Daoy (cell line): ENCODE data around the gene TRPM2. TPM values are rescaled to one million over a fixed set of nuclear protein-coding genes. Genes with fewer than 3 reads are reported as not detected.
"Not testable (repeated sequence)": the region's sequence is repeated elsewhere in the genome, so short reads cannot be mapped to it uniquely, and the experiment has no call there.

Experiments
- DNase-seq: peaks from one replicate; pipeline ENCODE4 v3.0.0-alpha.2; 2015; ENCODE audit warnings: low read depth
- total RNA-seq: library from RNA; depleted of rRNA; stranded (reverse); fragments of >200 nt; shearing (Covaris generic); gene quantifications from 2 replicates; pipeline ENCODE4 v1.2.3, GENCODE V29; 2014

TRPM2 gene
- total RNA-seq, 1 experiment from 2014 or later, result 4.4 TPM

DNA sequence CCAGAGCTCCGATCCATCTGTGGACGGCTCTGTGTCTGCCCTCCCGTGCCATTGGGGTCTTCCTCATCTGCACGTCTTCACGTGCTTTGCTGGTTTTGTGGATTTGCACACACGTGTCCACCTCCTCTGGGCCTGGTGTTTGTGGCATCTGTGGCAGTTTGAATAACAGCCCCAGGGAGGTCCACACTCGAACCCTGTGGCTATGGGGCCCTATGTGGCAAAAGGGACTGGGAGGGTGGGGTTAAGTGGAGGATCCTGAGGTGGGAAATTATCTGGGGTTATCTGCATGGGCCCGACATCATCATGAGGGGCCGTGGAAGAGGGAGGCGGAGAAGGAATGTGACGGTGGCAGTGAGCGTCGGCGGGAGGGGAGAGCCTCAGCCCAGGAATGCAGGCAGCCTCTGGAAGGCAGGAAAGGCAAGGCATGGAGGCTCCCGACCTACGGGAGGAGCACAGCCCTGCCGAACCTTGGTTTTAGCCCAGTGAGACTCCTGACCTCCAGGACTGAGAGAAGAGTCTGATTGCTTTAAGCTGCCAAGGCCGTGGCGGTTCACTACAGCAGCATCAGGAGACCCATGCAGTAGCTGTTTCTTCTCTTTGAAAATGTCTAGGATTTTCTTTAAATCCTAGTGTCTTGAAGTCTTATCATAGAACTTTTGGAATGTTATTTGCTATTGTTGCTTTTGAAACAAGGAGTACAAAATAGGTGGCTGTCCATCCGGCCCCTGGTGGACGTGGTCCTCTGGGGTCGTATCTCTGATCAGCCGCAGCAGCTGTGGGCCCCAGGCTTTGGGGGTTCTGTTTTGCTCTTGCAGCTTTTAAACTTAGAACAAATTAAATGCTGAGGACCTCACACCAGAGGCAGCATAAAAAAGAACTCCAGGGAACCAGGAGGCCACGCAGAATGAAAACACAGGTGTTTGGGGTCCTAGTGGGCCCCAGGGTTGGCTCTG is 61.9 kb downstream of the TRPM2 start:
- DNase-seq, result no peak

DNA sequence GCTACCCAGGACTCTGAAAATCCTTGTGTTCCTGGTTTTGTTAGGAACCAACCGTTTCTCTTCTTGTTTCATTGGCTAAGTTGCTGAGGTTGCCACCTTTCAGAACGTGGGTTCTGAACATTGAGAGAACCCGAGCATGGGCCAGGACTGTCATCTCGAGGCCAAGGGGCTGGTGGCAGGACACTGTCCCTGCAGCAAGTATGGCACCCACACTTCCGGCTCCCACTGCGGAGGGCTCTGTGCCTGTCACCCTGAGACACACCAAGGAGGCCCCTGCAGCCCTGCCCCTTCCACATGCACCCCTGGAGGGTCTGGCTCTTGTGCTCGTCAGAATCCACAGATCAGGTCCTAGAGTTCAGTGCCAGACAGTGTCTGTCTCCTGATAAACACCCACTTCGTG is 62.8 kb downstream of the TRPM2 start:
- DNase-seq, result no peak

DNA sequence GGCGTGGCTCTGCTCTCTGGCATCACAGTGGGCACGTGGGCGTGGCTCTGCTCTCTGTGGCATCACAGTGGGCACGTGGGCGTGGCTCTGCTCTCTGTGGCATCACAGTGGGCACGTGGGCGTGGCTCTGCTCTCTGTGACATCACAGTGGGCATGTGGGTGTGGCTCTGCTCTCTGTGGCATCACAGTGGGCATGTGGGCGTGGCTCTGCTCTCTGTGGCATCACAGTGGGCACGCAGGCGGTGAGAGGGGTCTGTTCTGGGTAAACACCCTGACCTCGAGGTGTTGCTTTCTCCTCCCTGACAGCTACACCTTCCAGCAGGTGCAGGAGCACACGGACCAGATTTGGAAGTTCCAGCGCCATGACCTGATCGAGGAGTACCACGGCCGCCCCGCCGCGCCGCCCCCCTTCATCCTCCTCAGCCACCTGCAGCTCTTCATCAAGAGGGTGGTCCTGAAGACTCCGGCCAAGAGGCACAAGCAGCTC is 64.2 kb downstream of the TRPM2 start:
- DNase-seq, result not testable (repeated sequence)

DNA sequence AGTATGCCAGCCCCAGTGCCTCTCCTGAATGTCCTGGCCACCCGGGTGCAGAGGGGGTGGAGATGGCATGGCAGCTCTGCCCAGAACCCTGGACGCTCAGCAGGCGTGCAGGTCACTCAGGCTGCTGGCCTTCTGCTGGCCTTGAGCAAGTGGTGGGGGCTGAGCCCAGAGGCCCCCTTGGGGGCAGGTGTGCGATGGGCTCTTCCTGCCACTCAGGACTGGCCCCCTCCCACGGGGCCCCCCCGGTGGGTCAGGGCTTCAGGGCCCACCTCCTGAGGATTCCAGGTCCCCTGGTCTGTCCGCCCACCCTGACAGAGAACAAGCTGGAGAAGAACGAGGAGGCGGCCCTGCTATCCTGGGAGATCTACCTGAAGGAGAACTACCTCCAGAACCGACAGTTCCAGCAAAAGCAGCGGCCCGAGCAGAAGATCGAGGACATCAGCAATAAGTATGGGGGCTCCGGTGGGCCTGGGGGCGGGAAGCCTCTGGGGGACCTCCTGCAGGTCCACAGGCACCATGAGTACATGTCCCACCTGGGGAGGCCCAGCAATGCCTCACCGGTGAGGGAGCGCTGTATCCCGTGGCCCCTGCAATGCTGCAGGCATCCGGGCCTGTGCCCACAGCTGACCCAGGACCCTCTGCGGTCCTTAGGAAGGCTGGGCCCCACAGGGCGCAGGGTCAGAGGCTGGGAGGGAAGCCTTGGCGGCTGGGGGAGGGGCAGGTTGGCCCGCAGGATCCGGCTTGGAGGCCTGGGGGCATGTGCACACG is 64.9 kb downstream of the TRPM2 start:
- DNase-seq, result no peak

DNA sequence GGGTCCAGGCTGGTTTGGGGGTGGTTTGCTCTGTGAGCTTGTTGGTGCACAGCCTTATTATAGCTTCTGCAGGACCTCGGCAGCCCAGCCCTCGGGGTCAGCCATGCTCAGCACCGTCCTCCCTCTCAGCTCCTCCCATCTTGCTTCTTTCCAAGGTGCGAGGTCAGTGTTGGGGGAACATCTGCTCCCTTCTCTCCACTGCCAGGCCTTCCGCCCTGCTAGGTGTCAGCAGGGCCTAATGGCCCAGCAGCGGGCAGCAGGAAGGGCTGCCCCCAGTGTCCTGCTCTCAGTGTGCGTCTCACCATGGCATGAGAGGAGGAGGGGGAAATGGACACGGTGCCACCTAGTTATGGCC is 65.4 kb downstream of the TRPM2 start:
- DNase-seq, result no peak

DNA sequence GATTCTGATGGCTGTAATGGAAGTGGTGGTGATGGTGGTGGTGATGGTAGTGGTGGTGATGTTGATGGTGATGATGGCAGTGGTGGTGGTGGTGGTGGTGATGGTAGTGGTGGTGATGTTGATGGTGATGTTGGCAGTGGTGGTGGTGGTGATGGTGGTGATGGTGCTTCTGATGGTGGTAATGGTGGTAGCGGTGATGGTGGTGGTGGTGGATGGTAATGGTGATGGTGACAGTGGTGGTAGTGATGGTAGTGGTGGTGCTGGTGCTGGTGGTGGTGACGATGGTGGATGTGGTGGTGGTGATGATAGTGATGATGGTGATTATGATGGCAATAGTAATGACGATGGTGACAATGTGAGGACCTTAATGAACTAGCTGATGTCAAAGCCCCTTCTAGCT is 66.3 kb downstream of the TRPM2 start:
- DNase-seq, result no peak

DNA sequence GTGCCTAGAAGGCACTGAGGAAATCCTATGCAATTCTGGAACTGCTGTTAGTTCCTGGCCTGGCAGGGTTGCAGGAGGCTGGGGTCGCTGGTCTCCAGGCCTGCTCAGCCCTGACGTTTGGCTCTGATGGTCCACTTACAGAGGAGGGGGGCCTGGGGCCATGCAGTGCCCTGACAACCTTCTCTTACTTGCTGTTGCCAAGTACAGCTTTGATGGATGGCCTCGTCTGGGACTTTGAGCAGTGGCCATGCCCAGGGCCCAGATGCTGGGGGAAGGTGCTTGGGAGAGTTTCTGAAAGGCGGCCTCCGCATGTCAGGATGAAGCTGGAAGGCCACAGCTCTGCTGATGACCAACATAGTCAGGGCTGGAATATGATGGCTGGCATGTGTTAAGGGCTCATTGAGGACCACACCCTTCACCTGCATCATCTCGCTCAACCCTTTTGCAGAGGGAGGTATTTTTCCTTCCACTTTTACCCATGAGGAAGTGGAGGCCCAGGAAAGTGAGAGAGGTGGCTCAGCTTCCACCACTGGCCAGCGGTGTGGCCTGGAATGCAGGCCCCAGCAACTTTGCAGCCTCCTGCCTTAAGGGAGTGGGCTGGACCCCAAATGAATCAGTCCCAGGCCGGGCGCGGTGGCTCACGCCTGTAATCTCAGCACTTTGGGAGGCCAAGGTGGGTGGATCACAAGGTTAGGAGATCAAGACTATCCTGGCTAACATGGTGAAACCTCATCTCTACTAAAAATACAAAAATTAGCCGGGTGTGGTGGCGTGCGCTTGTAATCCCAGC is 67.2 kb downstream of the TRPM2 start:
- no peak for DNase-seq

DNA sequence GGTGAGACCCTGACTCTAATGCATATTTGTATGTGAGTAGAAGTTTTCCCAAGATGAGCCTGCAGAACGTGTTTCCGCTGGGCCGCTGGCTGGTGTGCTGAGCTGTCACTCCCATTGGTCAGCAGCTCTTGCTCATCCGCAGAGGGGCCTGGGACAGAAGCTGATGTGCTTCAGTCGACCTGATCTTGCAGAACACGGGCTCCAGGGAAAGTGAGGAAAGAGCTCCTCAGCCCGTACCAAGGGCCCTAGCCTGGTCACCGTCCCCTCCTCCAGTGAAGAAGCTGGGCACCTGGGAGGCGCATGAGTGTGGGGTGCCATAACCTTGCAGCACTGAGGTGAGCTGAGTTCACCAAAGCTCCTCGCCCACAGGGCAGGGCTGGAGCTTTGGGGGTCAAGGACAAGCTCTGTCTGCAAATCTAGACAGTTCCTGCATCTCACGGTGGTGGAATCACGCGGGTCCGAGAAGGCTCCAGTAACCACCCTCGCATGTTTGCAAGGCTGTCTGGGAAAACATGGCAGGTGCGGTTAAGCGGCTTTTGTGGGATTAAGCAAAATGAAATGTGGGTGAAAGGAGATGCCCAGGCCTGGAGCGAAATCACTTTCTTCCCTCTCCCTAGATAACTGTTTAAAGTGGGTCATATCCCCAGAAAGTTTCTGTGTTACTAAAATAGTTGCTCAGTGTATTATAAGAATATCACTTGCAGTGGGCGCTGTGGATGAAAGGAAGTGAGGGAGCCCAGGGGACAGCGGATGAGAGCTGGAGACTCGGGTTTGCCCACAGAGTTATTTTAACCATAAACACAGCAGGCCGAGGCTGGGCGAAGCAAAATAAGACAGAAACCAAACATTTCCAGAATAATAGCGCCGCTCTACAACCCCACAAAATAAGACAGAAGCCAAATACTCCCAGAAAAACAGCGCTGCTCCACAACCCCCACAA is 68.8 kb downstream of the TRPM2 start:
- DNase-seq, result no peak

DNA sequence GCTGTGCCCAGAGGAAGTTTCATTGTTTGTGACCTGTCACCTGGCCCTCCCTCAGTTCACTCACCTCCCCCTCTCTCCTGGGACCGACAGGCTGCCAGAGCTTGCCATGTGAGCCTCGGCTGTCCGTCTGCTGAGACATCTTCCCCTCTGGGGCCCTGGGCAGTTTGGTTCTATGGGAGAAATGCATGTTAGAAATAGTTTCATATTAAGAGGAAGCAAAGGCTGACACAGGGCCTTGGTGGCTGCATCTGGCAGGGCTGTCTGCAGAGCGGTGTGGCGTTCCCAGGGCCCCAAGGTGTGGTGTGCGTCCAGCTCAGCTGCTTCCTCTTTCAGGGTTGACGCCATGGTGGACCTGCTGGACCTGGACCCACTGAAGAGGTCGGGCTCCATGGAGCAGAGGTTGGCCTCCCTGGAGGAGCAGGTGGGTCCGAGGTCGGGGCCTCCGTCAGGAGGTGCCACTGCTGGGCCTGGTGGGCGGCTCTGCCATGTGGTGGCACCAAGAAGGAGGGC is 69.9 kb downstream of the TRPM2 start:
- no peak for DNase-seq

DNA sequence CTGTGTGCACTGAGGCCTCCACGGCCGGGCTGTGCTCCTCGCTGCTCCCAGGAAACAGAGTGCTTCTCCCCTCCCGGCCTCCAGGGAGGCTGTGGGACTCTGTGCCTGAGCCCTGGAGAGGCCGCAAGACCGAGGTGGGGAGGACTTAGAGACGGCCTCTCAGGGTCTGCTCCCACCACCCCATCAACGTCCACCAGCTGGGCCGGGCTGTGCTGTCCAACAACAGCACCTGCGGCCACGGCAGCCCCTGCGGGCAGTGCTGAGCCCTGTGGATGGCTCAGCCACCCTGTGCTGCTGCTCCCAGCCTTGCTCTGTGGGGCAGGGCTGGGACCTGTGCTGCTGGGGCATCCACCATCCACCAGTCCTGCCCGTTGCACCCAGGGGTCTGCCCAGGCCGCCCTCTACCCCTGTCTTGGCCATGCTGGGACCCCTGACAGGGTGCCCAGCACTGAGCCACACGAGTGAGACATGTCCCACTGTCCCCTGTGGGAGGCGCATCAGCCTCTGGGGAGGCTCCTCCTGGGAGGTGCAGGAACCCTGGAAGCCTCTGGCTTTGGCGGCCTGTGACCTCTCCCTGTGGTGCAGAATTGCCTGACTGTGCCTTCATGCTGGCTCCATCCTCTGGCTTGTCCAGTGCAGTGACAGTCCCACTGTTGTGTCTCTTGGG is 70.7 kb downstream of the TRPM2 start:
- DNase-seq, result no peak

DNA sequence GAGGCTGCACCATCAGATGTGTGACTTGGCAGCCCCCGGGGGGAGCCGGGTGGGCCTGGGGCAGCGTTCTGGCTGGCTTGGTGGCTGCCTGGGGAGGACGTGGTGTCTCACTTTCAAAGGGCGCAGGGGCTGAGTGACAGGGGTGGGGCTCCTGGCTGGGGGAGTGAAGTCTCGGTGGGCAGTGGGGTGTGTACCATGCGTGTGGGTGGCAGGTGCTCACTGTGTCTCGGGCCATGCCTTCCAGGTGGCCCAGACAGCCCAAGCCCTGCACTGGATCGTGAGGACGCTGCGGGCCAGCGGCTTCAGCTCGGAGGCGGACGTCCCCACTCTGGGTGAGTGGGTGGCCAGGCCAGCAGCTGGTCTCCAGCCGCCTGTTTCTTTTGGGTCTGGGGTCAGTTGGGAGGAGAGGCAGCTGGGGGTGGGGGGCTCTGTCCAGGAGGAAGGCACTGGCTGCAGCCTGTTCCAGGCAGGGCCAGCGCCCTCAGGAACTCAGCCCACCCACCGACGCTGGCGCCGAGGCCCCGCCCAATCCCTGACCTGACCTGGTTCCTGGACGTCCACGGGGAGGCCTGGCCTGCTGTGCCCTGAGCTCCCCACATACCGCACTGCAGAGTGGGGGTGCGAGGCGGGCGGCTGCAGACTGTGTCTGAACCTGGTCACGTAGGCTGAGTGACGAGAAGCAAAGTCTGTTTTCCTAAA is 71.3 kb downstream of the TRPM2 start:
- no peak for DNase-seq

DNA sequence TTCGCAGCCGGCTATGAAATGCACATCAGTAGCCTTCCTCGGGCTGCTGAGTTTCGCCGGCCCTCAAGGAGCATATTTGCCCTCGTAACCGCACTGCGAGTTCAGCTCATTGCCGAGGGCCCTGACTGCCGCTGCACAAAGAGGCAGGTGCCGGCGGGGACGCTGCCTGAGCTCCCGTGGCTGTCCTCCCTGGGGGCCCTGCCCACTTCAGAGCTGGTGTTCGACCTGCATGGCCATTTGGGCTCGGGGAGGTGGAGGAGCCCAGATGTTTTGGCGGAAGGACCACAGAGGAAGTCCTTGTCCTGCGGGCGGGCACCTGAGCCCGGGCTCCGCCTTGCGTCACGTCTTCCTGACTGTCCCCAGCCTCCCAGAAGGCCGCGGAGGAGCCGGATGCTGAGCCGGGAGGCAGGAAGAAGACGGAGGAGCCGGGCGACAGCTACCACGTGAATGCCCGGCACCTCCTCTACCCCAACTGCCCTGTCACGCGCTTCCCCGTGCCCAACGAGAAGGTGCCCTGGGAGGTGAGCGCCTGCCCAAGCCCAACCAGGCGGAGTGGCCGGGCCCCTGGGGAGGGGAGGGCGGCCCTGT is 72.0 kb downstream of the TRPM2 start:
- DNase-seq, result no peak

DNA sequence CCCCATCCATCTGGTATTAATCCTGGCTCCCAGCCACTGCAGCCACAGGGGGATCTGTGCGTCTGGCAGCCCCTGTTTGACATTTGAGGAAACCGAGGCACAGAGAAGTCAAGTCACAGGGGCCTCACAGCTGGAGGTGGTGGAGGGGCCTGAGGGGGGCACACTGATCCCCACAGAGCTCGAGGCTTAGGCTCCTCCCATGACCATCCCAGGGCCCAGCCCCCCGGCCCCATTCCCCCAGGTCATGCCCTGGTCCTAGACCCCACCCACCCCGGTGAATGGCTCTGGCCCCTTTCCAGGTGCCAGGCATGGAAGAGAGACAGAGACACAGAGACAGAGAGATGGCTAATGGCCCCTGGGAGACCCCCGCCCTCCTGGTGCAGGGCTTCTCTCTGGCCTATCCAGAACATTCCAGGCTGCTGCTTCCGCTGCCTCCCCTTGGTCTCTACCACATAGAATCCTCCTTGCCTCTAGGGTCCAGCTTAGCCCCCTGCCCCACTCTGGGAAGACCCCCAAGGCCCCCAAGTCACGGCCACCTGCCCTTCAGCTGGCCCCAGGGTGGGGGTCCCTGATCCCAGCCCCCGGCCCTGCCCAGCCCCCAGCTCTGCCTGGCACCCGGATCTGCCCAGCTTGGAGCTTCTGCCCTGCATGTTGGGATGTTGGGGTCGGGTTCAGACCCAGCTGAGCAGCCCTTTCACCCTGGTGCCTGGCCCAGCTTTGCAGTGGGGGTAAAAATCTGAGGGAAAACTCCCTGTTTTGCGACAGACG is 72.7 kb downstream of the TRPM2 start:
- no peak for DNase-seq

DNA sequence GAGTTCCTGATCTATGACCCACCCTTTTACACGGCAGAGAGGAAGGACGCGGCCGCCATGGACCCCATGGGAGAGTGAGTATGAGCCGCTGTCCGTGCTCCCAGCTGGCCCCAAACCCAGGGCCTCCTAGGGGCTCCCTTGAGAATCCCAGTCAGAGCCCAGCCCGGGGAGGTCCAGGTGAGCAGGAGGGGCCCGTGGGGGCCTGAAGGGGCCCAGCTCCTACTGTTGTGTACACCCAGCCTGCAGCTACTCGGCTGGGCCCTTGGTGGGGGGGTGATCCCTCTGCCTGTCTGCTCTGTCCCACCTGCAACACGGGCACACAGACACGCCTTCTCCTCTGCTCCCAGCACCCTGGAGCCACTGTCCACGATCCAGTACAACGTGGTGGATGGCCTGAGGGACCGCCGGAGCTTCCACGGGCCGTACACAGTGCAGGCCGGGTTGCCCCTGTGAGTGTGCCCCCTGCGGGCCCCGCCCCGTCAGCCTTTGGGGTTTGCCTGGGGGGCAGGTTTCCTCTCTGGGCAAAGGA is 73.3 kb downstream of the TRPM2 start:
- DNase-seq, result no peak

DNA sequence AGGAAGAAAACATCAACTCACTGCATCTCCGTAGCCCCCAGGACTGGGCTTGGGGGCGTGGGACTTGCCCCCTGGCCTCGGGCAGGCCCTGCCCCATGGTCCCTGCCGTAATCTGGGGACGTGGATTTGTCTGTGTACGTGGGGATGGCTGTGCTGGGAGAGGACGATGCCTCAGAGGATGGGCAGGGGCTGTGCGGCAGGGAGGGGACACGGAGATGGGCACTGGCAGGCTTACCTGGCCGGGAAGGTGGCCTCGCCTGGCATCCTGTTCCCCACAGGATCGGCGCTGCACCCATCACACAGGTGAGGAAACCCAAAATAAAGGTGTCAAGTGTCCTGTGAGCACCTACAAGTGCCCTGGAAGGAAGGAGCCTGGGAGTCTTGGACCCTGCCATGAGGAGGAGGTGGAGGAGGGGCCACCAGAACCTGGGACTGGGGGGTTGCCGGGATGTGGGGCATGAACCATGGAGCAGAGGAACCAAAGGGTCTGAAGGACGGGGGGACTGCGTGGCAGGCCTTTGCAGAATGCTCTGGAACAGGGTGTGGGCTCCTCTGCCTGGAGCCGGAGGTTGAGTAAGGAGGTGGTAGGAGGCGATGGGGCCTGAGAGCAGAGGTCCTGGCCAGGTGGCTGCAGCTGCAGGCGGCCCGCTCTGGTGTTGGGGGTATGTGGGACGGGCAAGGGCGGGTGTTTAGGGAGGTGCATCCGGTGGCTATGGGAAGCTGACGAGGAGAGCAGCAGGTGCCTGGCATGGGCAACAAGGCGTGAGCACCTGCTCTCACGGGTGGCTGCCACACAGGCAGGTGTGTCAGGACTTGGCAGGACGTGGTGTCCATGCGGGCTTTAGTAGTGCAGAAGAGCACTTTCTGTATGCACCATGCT is 74.1 kb downstream of the TRPM2 start:
- DNase-seq, result no peak

DNA sequence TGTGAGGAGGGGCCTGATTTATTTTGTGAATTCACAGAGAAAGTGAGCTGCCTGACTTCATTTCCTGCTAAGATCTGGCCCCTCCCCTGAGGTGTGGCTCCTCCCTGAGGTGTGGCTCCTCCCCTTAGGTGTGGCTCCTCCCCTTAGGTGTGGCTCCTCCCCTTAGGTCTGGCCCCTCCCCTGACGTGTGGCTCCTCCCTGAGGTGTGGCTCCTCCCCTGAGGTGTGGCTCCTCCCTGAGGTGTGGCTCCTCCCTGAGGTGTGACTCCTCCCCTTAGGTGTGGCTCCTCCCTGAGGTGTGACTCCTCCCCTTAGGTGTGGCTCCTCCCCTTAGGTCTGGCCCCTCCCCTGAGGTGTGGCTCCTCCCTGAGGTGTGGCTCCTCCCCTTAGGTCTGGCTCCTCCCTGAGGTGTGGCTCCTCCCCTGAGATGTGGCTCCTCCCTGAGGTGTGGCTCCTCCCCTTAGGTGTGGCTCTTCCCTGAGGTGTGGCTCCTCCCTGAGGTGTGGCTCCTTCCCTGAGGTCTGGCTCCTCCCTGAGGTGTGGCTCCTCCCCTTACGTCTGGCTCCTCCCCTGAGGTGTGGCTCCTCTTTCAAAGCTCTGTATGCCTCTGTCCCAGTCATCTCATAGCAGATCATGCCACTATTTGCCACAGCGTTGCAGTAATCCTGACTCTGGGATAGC is 75.0 kb downstream of the TRPM2 start:
- peak; percentile 52 for DNase-seq
